ENCODE measurements around the gene REG4.

REG4 gene

GRCh38 chr1:119805247-119805646 lies 6.0 kb downstream of the REG4 start:
- no peak overlapping the region for H3K4me2 ChIP-seq (ENCODE audit: low read length)
- no peaks in the 10 kb centered on the region for H3K79me2 ChIP-seq (ENCODE audit: control insufficient read depth, low read length)
- no peak overlapping the region for H3K27ac ChIP-seq (ENCODE audit: low read depth, low read length)
- H3K36me3 ChIP-seq (ENCODE audit: control insufficient read depth, low read length), result no peaks in the 10 kb centered on the region
- H3K9me3 ChIP-seq (ENCODE audit: control insufficient read depth, insufficient read depth, low read length), result no peaks in the 10 kb centered on the region
- no peaks in the 10 kb centered on the region for H3F3A ChIP-seq (ENCODE audit: control insufficient read depth, insufficient read depth)
- no peaks in the 10 kb centered on the region for H3K9me2 ChIP-seq (replicated peaks; ENCODE audit: control insufficient read depth, low read length)
- TF ChIP-seq CTCF (IDR thresholded peaks at IDR 0.05; ENCODE audit: low read depth, low read length, poor library complexity, severe bottlenecking) (no peak), EZH2phosphoT487 (IDR thresholded peaks at IDR 0.05; ENCODE audit: borderline replicate concordance, low read length) (no peak)
- no peaks in the 10 kb centered on the region for H4K20me1 ChIP-seq (ENCODE audit: control insufficient read depth, insufficient read depth, low read depth, low read length)
- no peak overlapping the region for H3K4me3 ChIP-seq (ENCODE audit: low read length)
- H3K4me1 ChIP-seq (ENCODE audit: control insufficient read depth, low read length), result no peaks in the 10 kb centered on the region
- peaks cover under 1% of the 10 kb centered on the region; the same call in 1 of the 2 replicates for H3K27me3 ChIP-seq (ENCODE audit: control insufficient read depth, low read length)

GRCh38 chr1:119799599-119800177 lies 11.6 kb downstream of the REG4 start:
- no peaks in the 10 kb centered on the region for H3F3A ChIP-seq (ENCODE audit: control insufficient read depth, insufficient read depth)
- no peaks in the 10 kb centered on the region for H4K20me1 ChIP-seq (ENCODE audit: control insufficient read depth, insufficient read depth, low read depth, low read length)
- H3K4me1 ChIP-seq (ENCODE audit: control insufficient read depth, low read length), result no peaks in the 10 kb centered on the region
- H3K36me3 ChIP-seq (ENCODE audit: control insufficient read depth, low read length), result no peaks in the 10 kb centered on the region
- H3K79me2 ChIP-seq (ENCODE audit: control insufficient read depth, low read length), result no peaks in the 10 kb centered on the region
- H3K27ac ChIP-seq (ENCODE audit: low read depth, low read length), result no peak overlapping the region
- H3K9me3 ChIP-seq (ENCODE audit: control insufficient read depth, insufficient read depth, low read length), result no peaks in the 10 kb centered on the region
- H3K4me3 ChIP-seq (ENCODE audit: low read length), result no peak overlapping the region
- no peak overlapping the region for H3K4me2 ChIP-seq (ENCODE audit: low read length)
- TF ChIP-seq CTCF (IDR thresholded peaks at IDR 0.05; ENCODE audit: low read depth, low read length, poor library complexity, severe bottlenecking), result no peak
- TF ChIP-seq EZH2phosphoT487 (IDR thresholded peaks at IDR 0.05; ENCODE audit: borderline replicate concordance, low read length), result no peak
- no peaks in the 10 kb centered on the region for H3K27me3 ChIP-seq (ENCODE audit: control insufficient read depth, low read length)
- H3K9me2 ChIP-seq (replicated peaks; ENCODE audit: control insufficient read depth, low read length), result no peaks in the 10 kb centered on the region

DNA sequence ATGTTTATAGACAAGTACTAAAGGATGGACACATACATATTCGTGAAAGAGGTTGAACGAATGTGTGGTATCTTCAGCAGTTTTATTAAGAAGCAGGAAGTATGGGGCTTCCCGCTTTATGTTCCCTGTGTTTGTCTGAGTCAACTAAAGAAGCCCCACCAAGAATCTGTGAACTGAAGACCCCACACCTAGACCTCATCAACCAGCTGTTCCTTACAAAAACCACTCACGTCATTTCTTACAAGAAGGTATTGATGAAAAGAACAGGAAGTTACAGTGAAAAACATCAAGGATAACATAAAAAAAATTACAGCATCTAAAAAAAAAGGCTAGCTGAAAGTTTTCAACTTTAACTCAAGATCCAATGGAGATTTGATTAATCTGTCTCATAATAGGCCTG lies 12.3 kb downstream of the REG4 start:
- H3K27me3 ChIP-seq (ENCODE audit: control insufficient read depth, low read length), result no peaks in the 10 kb centered on the region
- H3K36me3 ChIP-seq (ENCODE audit: control insufficient read depth, low read length), result no peaks in the 10 kb centered on the region
- TF ChIP-seq CTCF (IDR thresholded peaks at IDR 0.05; ENCODE audit: low read depth, low read length, poor library complexity, severe bottlenecking) (no peak), EZH2phosphoT487 (IDR thresholded peaks at IDR 0.05; ENCODE audit: borderline replicate concordance, low read length) (no peak)
- no peak overlapping the region for H3K4me2 ChIP-seq (ENCODE audit: low read length)
- H4K20me1 ChIP-seq (ENCODE audit: control insufficient read depth, insufficient read depth, low read depth, low read length), result no peaks in the 10 kb centered on the region
- no peak overlapping the region for H3K27ac ChIP-seq (ENCODE audit: low read depth, low read length)
- no peaks in the 10 kb centered on the region for H3K9me2 ChIP-seq (replicated peaks; ENCODE audit: control insufficient read depth, low read length)
- no peaks in the 10 kb centered on the region for H3K4me1 ChIP-seq (ENCODE audit: control insufficient read depth, low read length)
- no peaks in the 10 kb centered on the region for H3F3A ChIP-seq (ENCODE audit: control insufficient read depth, insufficient read depth)
- H3K4me3 ChIP-seq (ENCODE audit: low read length), result no peak overlapping the region
- no peaks in the 10 kb centered on the region for H3K79me2 ChIP-seq (ENCODE audit: control insufficient read depth, low read length)
- no peaks in the 10 kb centered on the region for H3K9me3 ChIP-seq (ENCODE audit: control insufficient read depth, insufficient read depth, low read length)
